Measurements from ENCODE around the gene EOLA1.
A peak's percentile ranks its signal among the peaks of the same experiment; 100 is the strongest.
"Not testable (repeated sequence)": the region's sequence is repeated elsewhere in the genome, so short reads cannot be mapped to it uniquely, and the experiment has no call there.

The EOLA1 gene

DNA sequence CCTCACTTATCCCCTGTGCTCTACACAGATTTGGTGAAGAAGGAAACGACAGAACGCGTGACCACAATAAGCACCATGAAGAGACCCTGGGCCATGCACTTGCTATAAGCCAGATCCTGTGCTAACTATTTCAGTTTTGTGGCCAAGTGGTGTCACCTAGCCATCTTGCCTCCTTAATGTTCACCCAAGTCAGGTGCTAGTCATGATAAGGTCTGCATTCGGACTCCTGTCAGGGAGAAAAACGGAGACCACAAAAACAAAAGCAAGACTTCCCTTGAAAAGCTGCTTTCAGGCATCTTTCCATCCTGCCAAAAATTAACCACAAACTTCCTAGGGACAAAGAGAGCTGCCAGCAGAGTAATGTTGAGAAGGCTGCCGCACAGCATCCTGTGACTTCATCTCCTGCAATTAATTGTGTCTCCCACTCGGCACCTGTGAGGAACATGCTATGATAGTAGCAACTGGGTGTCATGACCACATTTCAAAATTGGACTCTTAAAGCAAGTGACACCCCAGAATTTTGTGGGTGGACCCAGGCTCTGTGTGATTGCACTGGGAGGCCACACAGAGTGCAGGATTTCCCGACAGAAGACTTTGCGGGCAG is 26.9 kb upstream of the EOLA1 start:
- no peak for DNase-seq (ENCODE audit: low read depth)

DNA sequence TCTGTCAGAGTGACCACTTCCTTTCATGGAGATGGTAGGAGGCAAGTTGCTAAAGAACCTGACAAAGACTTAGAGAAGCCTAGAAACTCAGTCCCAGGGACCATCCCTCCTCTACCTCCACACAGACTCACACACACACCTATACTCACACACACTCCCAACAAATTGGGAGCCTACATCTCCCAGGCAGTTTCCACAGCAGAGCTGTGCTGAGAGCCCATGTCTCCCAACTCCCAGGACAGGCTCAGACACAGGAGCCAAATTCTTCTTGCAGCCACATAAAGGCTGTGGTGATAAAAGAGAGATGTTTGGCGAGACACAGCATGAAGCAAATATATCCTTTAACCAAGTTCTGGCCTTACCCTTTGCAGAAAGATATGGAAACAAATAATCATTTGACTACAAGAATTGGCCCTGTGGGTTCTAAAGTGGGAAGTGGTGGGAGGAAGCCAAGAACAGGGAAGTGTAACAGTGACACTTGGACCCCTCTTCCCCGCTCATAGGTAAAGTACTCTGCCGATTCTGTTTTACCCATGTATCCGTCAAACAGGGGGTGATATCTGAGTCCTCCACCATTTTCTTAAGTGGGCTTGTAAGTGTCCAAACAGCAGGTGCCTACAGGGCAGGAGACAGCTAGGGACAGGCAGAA is 24.7 kb upstream of the EOLA1 start:
- DNase-seq (ENCODE audit: low read depth), result no peak

DNA sequence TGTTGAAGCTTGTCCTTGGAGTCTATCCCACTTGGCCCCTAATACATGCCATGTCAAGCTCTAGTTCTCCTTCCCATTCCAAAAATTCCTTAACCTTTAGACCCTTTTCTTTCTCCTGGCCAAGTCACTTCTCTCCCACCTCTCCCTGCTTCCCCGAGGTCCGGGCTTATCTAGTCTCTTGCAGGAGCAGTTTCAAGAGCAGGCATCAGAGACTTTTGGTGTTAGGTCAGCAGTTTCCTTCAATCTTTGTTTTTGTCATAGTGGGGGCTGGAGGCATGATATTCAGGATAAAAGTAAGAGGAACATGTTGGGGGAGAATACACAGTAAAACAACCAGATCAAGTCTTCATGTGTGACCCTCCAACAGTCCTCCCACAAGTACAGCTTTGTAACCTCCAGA is 24.2 kb upstream of the EOLA1 start:
- no peak for DNase-seq (ENCODE audit: low read depth)

DNA sequence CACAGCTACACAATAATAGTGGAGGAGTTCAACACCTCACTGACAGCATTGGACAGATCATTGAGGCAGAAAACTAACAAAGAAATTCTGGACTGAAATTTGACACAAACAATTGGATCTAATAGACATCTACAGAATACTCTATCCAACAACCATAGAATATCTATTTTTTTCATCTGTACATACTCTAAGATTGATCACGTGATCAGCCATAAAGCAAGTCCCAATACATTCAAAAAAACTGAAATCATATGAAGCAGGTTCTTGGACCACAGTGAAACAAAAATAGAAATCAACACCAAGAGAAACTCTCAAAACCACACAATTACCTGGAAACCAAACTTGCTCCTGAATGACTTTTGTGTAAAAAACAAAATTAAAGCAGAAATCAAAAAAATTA is 23.5 kb upstream of the EOLA1 start:
- no peak for DNase-seq (ENCODE audit: low read depth)

DNA sequence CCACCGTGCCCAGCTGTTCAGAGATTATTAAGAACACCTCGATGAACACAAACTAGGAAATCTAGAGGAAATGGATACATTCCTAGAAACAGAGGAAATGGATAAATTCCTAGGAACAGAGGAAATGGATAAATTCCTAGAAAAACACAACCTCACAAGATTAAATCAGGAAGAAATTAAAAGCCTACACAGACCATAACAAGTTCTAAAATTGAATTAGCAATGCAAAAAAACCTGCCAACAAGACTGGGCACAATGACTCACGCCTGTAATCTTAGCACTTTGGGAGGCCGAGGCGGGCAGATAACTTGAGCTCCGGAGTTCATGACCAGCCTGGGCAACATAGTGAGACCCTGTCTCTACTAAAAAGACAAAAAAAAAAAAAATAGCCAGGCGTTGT is 22.6 kb upstream of the EOLA1 start:
- DNase-seq (ENCODE audit: low read depth), result no peak

DNA sequence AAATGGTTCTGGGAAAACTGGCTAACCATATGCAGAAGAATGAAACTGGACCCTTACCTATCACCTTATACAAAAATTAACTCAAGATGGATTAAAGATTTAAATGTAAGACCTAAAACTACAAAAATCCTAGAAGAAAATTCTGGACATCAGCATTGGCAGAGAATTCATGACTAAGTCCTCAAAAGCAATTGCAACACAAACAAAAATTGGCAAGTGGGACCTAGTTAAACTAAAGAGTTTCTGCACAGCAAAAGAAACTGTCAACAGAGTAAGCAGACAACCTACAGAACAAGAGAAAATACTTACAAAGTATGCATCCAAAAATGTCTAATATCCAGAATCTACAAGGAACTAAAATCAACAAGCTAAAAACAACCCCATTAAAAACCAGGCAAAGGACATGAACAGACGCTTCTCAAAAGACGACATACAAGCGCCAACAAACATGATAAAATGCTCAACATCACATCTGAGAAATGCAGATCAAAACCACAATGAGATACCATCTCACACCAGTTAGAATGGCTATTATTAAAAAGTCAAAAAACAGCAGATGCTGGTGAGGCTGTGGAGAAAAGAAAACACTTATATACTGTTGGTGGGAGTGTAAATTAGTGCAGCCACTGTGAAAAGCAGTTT is 20.1 kb upstream of the EOLA1 start:
- not testable (repeated sequence) for DNase-seq (ENCODE audit: low read depth)

DNA sequence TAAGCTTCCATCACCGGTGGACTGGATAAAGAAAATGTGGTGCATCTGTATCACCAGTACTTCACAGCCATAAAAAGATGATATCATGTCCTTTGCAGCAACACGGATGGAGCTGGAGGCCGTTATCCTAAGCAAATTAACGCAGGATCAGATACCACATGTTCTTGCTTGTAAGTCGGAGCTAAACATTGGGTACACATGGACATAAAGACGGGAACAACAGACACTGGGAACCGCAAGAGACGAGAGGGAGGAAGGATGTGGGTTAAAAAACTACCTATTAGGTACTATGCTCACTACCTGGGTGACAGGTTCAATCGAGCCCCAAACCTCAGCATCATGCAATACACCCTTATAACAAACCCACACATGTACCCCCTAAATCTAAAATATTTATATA is 19.4 kb upstream of the EOLA1 start:
- peak; percentile 49 for DNase-seq (ENCODE audit: low read depth)

DNA sequence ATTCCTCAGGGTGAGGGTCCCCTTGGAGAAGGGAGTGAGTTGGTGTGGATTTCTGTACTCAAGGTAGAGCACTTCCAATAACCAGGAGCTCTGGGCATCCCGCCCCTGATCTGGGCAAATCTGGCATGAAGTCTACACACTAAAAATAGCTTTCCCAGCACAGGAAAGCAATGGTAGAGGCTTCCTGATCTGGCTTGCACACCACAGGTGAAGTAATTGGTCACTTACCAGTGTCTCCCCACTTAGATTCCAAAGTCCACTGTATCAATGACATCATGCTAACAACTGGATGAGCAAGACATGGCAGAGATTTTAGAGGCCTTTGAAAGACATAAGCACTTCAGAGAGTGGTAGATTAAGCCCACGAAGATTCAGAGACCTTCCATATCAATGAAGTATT is 17.9 kb upstream of the EOLA1 start:
- DNase-seq (ENCODE audit: low read depth), result no peak

DNA sequence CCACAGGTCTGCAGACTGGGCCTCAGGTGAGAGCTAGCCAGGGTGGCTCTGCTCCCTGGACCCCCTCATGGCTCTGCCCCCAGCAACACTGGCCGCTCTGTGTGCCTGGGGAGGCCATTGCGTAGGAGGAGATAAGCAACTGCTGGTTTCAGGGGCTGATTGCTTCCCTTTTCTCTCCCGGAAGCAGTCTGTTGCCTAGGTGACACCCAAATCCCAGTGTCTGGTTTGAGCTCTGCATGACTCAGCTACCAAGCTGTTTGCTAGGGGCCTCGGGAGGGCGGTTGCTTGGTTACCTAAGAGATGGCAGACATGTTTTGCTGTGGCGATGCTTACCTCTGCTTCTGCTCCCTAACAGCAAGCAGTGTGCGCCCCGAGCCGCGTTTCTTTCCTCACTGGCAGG is 15.4 kb upstream of the EOLA1 start:
- DNase-seq (ENCODE audit: low read depth), result peak; percentile 73

DNA sequence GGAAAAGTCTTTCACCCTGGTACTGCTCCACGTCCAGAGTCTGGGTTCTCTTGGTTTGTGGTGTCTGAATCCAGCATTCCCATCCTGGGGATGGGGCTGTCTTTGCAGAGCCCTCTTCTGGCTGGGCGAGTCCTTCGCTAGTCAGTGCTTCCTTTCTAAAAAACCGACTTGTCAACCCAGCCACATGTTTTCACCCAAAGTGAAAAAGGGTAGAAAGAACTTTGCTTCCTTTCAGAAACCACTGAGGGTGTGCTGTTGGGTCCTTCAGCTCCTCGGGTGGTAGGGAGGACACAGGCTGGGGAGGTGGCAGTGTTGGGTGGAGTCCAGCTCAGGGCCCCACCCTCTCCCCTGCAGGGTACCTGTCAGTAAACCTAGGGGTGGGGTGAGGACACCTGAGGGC is 14.9 kb upstream of the EOLA1 start:
- DNase-seq (ENCODE audit: low read depth), result not testable (repeated sequence)

DNA sequence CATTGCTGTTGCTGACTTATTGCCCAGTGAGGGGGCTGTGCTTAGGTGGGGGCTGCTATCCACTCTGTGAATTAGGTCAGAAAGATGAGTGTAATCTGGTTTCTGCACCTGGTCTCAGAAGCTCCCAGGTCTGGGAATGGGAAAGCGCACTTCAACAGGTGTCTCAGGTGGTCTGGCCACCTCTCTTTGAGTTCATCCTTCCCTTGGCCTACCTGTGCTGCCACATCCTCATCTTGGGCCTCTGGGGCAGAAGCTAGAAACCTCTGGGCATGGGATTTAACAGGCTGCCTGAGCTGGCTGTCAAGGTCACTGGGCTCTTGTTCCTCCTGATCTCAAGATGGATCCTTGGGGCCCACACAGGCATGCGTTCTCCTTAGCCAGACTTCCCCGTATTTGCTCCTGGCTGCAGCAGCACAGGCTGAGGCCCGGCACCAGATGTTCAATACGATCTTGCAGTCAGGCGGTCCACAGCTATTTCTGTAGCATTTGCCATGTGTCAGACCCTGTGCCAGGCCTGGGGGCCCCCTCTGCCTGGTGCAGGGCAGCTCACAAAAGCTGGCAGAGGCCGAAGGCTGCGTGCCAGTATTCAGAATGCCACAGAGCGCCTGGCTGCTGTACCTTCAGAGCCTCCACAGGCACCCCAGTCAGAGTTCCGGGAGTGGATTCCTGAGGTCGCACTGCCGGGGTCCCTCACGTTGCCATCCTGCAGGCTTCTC is 14.3 kb upstream of the EOLA1 start:
- DNase-seq (ENCODE audit: low read depth), result not testable (repeated sequence)

DNA sequence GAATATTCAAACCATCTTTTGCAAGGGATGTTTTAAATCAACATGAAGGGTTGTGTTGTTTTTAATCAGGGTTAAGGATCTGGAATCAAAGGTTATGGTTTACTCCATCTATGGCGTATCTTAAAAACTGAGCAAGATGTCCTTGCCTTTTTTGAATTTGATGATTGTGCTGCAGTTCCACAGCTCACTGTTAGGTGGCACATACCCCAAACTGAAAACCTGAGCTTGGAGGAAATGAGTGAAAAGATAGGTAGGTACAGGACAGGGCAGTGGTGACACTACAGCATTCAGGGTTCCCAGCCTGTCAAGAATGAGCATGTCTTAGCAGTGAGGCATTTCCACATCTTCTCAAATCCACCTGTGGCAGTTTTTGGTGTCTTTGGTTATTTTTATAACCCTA is 13.1 kb upstream of the EOLA1 start:
- no peak for DNase-seq (ENCODE audit: low read depth)

DNA sequence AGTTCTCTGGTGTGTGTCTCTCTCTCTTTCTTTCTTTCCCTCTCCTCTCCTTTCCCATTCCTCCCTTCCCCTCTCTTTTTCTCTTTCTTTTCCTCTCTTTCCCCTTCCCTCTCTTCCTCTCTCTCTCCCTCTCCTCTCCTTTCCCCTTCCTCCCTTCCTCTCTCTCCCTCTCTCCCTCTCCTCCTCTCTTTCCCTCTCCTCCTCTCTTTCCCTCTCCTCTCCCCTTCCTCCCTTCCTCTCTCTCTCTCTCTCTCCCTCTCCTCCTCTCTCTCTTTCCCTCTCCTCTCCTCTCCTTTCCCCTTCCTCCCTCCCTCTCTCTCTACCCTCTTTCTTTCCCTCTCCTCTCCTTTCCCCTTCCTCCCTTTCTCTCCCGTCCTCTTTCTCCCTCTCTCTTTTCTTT is 12.4 kb upstream of the EOLA1 start:
- no peak for DNase-seq (ENCODE audit: low read depth)

DNA sequence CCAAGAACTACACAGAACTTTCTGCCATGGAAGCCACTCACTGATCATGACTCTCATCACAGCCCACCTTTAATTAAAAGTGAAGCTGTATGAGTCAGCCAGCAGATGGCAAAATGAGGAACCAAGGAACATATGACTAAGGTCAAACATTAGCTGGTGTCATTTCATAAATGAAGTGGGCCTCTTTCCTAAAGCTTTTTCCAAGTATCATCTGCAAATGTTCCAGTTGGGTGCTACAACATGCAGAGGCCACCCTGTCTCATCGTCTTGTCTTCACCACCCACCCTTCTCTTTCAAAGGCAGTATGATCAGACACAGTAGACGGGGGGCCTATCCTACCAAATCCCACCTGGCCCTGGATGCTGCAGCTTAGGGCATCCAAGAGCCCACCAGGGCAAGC is 9.2 kb upstream of the EOLA1 start:
- no peak for DNase-seq (ENCODE audit: low read depth)

DNA sequence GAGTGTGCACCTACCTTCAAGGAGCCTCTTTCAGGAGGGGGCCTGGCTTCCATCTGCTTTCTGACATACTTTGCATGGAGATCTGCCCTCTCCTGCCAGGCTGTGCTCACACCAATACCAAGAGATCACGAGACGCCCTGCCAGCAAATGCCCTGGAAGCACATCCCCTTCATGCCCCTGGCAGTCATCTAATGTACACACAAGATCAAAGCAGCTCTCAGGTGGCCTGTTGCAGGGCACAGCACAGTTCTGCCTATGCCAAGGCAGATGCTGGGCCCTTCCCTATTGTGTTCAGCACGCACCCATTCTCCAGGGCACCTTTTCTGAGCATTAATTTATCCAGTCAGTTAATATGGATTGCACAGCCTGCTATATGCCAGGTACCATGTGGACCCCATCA is 7.9 kb upstream of the EOLA1 start:
- DNase-seq (ENCODE audit: low read depth), result not testable (repeated sequence)

DNA sequence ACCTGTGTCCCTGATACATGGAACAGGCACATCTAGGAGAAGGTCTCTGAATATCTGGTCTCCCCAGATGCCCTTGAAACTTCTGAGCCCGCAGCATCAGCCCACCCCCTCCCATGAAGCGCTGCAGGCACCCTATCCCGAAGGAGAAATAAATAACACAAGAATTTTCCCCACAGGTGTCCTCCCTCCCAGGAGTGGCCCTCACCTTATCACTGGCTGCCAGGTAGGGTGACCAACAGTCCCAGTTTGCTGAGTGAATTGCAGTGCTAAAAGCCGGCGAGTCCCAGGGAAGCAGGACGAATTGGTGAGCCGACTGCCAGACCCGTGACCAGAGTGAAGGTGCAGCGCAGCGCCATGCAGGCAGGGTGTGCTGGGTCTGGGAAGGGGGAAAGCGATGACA is 6.8 kb upstream of the EOLA1 start:
- DNase-seq (ENCODE audit: low read depth), result not testable (repeated sequence)

DNA sequence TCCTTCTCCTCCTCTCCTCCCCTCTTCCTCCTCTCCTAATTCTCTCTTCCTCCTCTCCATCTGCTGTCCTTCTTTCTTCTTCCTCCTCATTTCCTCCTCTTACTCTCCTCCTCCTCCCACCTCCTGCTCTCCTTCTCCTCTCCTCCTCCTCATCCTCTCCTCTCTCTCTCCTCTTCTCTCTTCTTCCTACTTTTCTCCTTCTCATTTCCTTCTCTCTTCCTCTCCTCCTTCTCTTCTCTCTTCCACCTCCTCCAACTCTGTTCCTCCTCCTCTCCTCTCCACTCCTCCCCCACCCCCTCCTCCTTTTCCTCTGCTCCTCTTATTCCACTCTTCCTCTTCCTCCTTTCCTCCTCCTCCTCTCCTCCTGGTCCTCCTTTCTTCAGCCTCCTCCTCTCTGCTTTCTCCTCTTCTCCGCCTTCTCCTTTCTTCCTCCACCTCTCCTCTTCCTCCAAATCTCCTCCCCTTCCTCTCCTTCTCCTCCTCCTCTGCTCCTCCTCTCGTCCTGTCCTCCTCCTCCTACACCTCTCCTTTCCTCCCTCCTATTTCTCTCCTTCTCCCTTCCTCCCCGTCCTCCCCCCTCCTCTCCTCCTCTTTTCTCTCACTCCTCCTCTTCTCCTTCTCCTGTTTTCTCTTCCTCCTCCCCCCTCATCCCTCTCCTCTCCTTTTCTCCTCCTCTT is 5.7 kb upstream of the EOLA1 start:
- DNase-seq (ENCODE audit: low read depth), result not testable (repeated sequence)

DNA sequence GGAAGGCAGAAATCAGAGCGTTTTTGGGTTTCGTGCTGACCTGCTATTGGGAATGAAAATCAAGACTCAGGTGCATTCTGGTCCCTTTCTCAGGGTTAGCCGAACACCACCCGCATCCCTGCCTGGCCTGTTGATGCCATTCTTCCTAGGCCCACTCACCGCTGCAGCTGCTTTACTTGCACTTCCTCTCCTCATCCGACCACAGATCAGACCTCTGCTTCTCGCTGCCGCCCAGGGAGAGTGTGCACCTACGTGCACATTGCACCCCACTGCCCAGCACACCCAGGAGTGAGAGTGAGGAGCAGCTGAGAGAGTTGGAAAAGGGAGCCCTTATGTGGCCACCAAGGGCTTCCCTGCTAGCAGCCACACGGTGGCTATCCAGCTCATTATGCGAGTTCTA is 3.3 kb upstream of the EOLA1 start:
- not testable (repeated sequence) for DNase-seq (ENCODE audit: low read depth)

DNA sequence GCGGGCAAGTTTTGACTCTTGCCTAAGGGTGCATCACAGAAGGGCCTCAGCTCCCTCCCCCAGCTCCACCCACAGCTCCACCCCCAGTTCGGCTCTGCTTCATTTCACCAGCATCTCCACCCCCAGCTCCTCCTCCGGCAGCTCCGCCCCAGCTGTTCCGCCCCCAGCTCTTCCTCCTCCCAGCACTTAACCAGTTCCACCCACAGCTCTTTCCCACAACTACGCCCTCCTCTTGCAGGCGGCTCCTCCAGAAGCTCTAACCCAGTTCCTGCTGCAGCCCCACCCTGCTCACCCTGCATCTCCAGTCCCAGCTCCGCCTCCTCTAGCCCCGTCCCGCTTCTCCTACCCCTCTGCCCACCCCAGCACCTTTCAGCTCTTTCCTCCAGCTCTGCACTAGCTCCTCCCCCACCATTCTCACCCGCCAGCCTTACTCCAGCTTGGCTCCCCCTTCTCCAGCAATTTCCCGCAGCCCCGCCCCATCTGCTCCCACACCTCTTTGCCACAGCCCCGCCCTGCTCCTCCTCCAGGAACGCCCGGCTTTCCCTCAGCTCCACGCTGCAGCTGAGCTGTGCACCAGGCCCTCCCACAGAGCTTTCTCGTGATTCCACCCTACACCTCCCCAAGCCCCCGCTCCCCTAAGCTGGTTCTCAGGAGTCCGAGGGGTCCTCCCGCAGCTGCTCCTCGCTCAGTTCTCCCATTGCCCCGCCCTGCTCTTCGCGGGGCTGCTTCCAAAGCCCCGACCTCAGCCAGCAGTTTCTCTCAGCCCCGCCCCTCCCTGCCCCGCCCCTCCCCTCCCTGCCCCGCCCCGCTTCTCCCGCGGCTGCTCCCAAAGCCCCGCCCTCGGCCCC is 1.3 kb upstream of the EOLA1 start:
- DNase-seq (ENCODE audit: low read depth), result peak; percentile 84

DNA sequence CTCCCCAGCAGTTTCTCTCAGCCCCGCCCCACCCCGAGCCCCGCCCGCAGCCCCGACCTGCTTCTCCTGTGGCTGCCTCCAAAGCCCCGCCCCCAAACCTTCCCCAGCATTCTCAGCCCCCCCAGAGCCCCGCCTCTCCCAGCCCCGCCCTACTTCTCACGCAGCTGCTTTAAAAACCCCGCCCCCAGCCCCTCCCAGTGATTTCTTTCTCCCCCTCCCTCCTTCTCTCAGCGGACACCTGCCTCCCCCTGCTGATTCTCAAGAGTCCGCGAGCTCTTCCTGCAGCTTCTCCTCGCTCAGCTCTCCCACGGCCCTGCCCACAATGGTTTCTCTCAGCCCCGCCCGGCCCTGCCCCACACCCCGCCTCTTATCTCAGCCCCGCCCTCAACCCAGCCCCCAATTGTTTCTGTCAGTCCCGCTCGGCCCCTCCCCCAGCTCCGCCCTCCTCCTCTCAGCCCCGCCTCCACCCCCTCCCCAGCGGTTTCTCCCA is 636 bp upstream of the EOLA1 start:
- DNase-seq (ENCODE audit: low read depth), result peak; percentile 88

DNA sequence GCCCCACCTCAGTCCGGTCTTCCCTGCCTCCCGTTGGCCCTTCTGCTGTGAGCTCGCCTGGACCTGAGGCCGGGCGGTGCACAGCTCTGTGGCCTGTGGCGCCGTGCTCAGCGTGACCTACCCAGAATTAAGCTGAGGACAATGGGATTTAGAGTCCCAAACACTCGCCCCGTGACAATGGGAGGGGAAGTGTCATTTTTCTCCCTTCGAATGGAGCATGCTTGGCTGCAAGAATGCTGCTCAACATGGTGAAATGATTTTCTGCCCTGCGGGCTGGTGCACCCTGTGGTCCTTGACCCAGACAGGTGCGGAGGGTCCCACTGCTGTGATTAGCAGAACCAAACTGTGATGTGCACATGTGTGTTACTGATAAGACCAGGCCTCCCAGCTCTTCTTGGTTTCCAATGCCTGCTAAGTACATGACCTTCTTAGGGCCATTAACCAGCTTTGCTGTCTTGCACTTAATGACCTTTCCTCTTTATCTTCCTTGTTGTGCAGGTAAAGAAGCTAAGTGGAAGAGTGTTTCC is 772 bp downstream of the EOLA1 start:
- no peak for DNase-seq (ENCODE audit: low read depth)
